MM.1S (cell line): ENCODE results near the gene ATAD3B.

Experiments
- DNase-seq: peaks from one replicate; pipeline ENCODE4 v3.0.0-alpha.2; 2015
- H2AFZ ChIP-seq: fragments of 300-600 bp; sonication (generic); 2 replicates; pipeline ENCODE4 v1.6.0; 2016; ENCODE audit warnings: antibody characterized with exemption, low read length
- H3F3A ChIP-seq: fragments of 300-600 bp; sonication (generic); 2 replicates; pipeline ENCODE4 v1.6.1; 2016; ENCODE audit warnings: mild to moderate bottlenecking, antibody characterized with exemption, low read length, moderate library complexity, mixed read lengths; ENCODE audit not compliant: insufficient read depth
- H3K27ac ChIP-seq: fragments of 300-600 bp; sonication (generic); 2 replicates; pipeline ENCODE4 v1.5.1; 2016; ENCODE audit warnings: mild to moderate bottlenecking, low read length
- H3K27me3 ChIP-seq: fragments of 300-600 bp; sonication (generic); replicated peaks from 2 replicates; pipeline ENCODE4 v1.6.0; 2016; ENCODE audit warnings: low read length; ENCODE audit not compliant: insufficient read depth
- H3K36me3 ChIP-seq: fragments of 300-600 bp; sonication (generic); replicated peaks from 2 replicates; pipeline ENCODE4 v1.6.1; 2016; ENCODE audit warnings: mild to moderate bottlenecking, low read length, mixed read lengths; ENCODE audit not compliant: insufficient read depth
- H3K4me1 ChIP-seq: fragments of 300-600 bp; sonication (generic); 2 replicates; pipeline ENCODE4 v1.6.1; 2016; ENCODE audit warnings: low read length, mixed read lengths
- H3K4me2 ChIP-seq: fragments of 300-600 bp; sonication (generic); 2 replicates; pipeline ENCODE4 v1.6.0; 2016; ENCODE audit warnings: low read depth, low read length
- H3K4me3 ChIP-seq: fragments of 300-600 bp; sonication (generic); 2 replicates; pipeline ENCODE4 v1.5.1; 2016; ENCODE audit warnings: low read length, mixed read lengths
- H3K79me2 ChIP-seq: fragments of 300-600 bp; sonication (generic); 2 replicates; pipeline ENCODE4 v1.6.1; 2016; ENCODE audit warnings: mixed run types, low read length, mixed read lengths
- H3K9ac ChIP-seq: fragments of 300-600 bp; sonication (generic); 2 replicates; pipeline ENCODE4 v1.6.1; 2016; ENCODE audit warnings: low read length, mixed read lengths
- H3K9me2 ChIP-seq: fragments of 300-600 bp; sonication (generic); replicated peaks from 2 replicates; pipeline ENCODE4 v1.6.1; 2016; ENCODE audit warnings: mild to moderate bottlenecking, low read length, mixed read lengths; ENCODE audit not compliant: insufficient read depth
- H3K9me3 ChIP-seq: fragments of 300-600 bp; sonication (generic); replicated peaks from 2 replicates; pipeline ENCODE4 v1.6.1; 2016; ENCODE audit warnings: mild to moderate bottlenecking, low read length, mixed read lengths; ENCODE audit not compliant: insufficient read depth
- H4K20me1 ChIP-seq: fragments of 300-600 bp; sonication (generic); 2 replicates; pipeline ENCODE4 v1.6.1; 2016; ENCODE audit warnings: mild to moderate bottlenecking, low read length, moderate library complexity, mixed read lengths; ENCODE audit not compliant: insufficient read depth
- CTCF ChIP-seq: fragments of 300-600 bp; sonication (generic); IDR thresholded peaks from 2 replicates; pipeline ENCODE4 v1.5.1; 2016; ENCODE audit warnings: antibody characterized with exemption, low read length, mixed read lengths
- EZH2 ChIP-seq: fragments of 300-600 bp; sonication (generic); optimal IDR thresholded peaks from 2 replicates; pipeline ENCODE3; 2017; ENCODE audit warnings: low read depth, mild to moderate bottlenecking, antibody characterized with exemption, low read length, mixed read lengths
- EZH2phosphoT487 ChIP-seq: fragments of 300-600 bp; sonication (generic); IDR thresholded peaks from 2 replicates; pipeline ENCODE4 v1.6.1; 2018; ENCODE audit warnings: antibody characterized with exemption, low read length

Gene ATAD3B

GRCh38 chr1:1528301-1529267, 57.0 kb downstream of the ATAD3B start:
- no peak overlapping the region for H2AFZ ChIP-seq
- H3K9me3 ChIP-seq: no peaks in the 10 kb centered on the region
- H3K9me2 ChIP-seq: no peaks in the 10 kb centered on the region
- TF ChIP-seq EZH2 (no peak), CTCF (no peak)
- H3K36me3 ChIP-seq: no peaks in the 10 kb centered on the region
- no peaks in the 10 kb centered on the region for H3F3A ChIP-seq
- DNase-seq: no peak
- no peaks in the 10 kb centered on the region for H3K27me3 ChIP-seq
- H3K4me1 ChIP-seq: no peaks in the 10 kb centered on the region
- H3K4me2 ChIP-seq: no peak overlapping the region
- H3K4me3 ChIP-seq: no peak overlapping the region
- H3K79me2 ChIP-seq: no peaks in the 10 kb centered on the region
- no peaks in the 10 kb centered on the region for H4K20me1 ChIP-seq
- H3K9ac ChIP-seq: no peak overlapping the region
- H3K27ac ChIP-seq: no peak overlapping the region

DNA sequence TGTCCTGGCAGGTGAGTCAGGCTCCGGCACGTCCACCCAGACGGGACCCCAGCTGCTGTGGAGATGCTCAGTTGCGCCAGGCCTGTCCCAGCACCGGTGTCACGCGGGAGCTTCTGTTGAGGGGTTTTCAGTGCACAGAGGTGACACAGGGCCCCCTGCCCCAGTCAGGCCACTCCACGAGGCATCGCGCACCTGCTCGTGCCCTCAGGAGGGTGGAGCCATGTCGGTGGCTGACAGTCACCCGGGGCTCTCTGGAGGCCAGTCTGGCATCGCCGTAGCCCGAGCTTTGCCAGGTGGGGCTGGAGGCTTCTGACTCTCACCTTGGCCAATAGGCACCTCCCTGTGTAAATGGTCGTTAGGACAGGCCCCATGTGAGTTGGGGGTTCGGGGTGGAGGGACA, 57.8 kb downstream of the ATAD3B start:
- no peaks in the 10 kb centered on the region for H3K36me3 ChIP-seq
- no peak for DNase-seq

GRCh38 chr1:1529936-1530335, 58.4 kb downstream of the ATAD3B start:
- Histone ChIP-seq H4K20me1 (no peaks in the 10 kb centered on the region), H3K4me2 (no peak overlapping the region), H3F3A (no peaks in the 10 kb centered on the region), H3K9me2 (no peaks in the 10 kb centered on the region), H3K4me3 (no peak overlapping the region), H3K9me3 (no peaks in the 10 kb centered on the region), H3K36me3 (no peaks in the 10 kb centered on the region), H3K79me2 (no peaks in the 10 kb centered on the region), H3K27ac (no peak overlapping the region), H2AFZ (no peak overlapping the region), H3K9ac (no peak overlapping the region), H3K4me1 (no peaks in the 10 kb centered on the region), H3K27me3 (no peaks in the 10 kb centered on the region)
- TF ChIP-seq EZH2phosphoT487: no peak
- TF ChIP-seq EZH2: no peak
- TF ChIP-seq CTCF: no peak
- DNase-seq: no peak

More for the DNA sequence above, 57.8 kb downstream of the ATAD3B start:
- Histone ChIP-seq H3K79me2 (no peaks in the 10 kb centered on the region), H3K27me3 (no peaks in the 10 kb centered on the region), H3K9me2 (no peaks in the 10 kb centered on the region), H2AFZ (no peak overlapping the region), H4K20me1 (no peaks in the 10 kb centered on the region), H3K4me3 (no peak overlapping the region), H3K4me1 (no peaks in the 10 kb centered on the region), H3K9me3 (no peaks in the 10 kb centered on the region), H3F3A (no peaks in the 10 kb centered on the region), H3K4me2 (no peak overlapping the region), H3K27ac (no peak overlapping the region), H3K9ac (no peak overlapping the region)
- no peak for TF ChIP-seq EZH2phosphoT487
- no peak for TF ChIP-seq CTCF
